Adrenal gland (tissue), 12 donors: ENCODE measurements around the gene AJM1. TPM values are rescaled to one million over a fixed set of nuclear protein-coding genes. Genes with fewer than 3 reads are reported as not detected.

ENCODE experiments used
- DNase-seq, 7 donors: peaks; one replicate each; pipeline ENCODE4 v3.0.0-alpha.2; 2019 to 2020
- H3K27ac ChIP-seq, 5 donors: fragments of 200-600 bp; sonication (generic) in 4 of 5; 1 replicate in 3 of 5; 2 replicates in 2 of 5; pipeline versions ENCODE4 v1.5.1 to v1.8.0; 2016 to 2020; ENCODE audit warnings: mild to moderate bottlenecking in 1 of 5
- H3K27me3 ChIP-seq: fragments of 200-600 bp; 2 replicates; pipeline ENCODE4 v1.8.0; 2021
- H3K36me3 ChIP-seq, 2 donors: fragments of 200-600 bp; replicated peaks in 1 of 2; 1 replicate in 1 of 2; 2 replicates in 1 of 2; pipeline versions ENCODE4 v1.5.1 to v1.8.0; 2018 to 2022
- H3K4me1 ChIP-seq, 2 donors: fragments of 200-600 bp; replicated peaks in 1 of 2; 1 replicate in 1 of 2; 2 replicates in 1 of 2; pipeline versions ENCODE4 v1.5.1 to v1.8.0; 2018 to 2021
- H3K4me3 ChIP-seq, 4 donors: fragments of 200-600 bp; sonication (generic) in 3 of 4; one replicate each; pipeline ENCODE4 v1.5.1; 2016 to 2018
- H3K9me3 ChIP-seq, 3 donors: fragments of 200-600 bp; sonication (generic) in 1 of 3; replicated peaks in 1 of 3; 1 replicate in 2 of 3; 2 replicates in 1 of 3; pipeline versions ENCODE4 v1.5.1 to v1.8.0; 2016 to 2021
- CTCF ChIP-seq, 6 experiments: fragments of 450-650 bp in 4 of 6; fragments of 200-600 bp in 2 of 6; sonication (generic) in 1 of 6; IDR thresholded peaks; 1 replicate in 5 of 6; 2 replicates in 1 of 6; pipeline versions ENCODE4 v1.5.1 to v1.8.0; 2016 to 2021; ENCODE audit warnings: antibody characterized with exemption in 6 of 6, mild to moderate bottlenecking in 2 of 6, moderate library complexity in 1 of 6
- POLR2A ChIP-seq, 2 donors: fragments of 450-650 bp; IDR thresholded peaks; one replicate each; pipeline ENCODE4 v1.6.1; 2017; ENCODE audit warnings: antibody characterized with exemption in 2 of 2, mild to moderate bottlenecking in 2 of 2, moderate library complexity in 1 of 2
- WGBS, 4 donors: extraction: QIAGEN DNeasy Blood & Tissue Kit in 2 of 4; methylation state at CpG; one replicate each; pipeline versions ENCODE4 v1.1.5 to v1.1.7; 2013 to 2017; 5-methylcytosine and 5-hydroxymethylcytosine counted together
- intact Hi-C, 2 donors: fragments of 100-400 bp; cut with DNase I; formaldehyde crosslinking; loops; one replicate each; pipeline versions ENCODE4 v1.14.1 to v1.15.0; 2022 to 2023
- polyA plus RNA-seq, 3 donors: library from polyadenylated mRNA; stranded (reverse); fragments of 200-250 nt in 2 of 3; fragments of 350-450 nt in 1 of 3; fragmentation: Illumina TruSeq in 1 of 3; extraction: RNeasy Lipid Tissue Mini Kit (QIAGEN cat#74804) in 1 of 3; gene quantifications; one replicate each; pipeline ENCODE4 v1.2.3, GENCODE V29; 2013 to 2014
- total RNA-seq, 9 donors: library from RNA; depleted of rRNA in 4 of 9; stranded (reverse); fragments of >200 nt in 4 of 9; fragments of 120-200 nt in 1 of 9; fragmentation: NEBNext Ultra II Directional in 1 of 9; extraction: Animal tissue kit (Norgen Biotek cat#: 25700) in 1 of 9; gene quantifications; one replicate each; pipeline versions ENCODE4 v1.1.0 to v1.2.4, GENCODE V29; 2013 to 2023
- donor health status: healthy with polysubstance abuse.
- donor health status: Bipolar disorder and iron deficiency.
- donor health status: DM: yes; HTN: yes; CAD: no.
- donor health status: DM: no; HTN: no; CAD: no.
- donor health status: DM: no; HTN: no; CAD: no.
- donor health status: DM: yes; HTN: yes; CAD: no.

Gene AJM1
- total and polyA plus RNA-seq, 12 donors, result 0.33 to 13.7 (median 3.3) TPM

- TF ChIP-seq CTCF (IDR thresholded peaks at IDR 0.05), result no peak
- no peak for TF ChIP-seq POLR2A (IDR thresholded peaks at IDR 0.05)
- Histone ChIP-seq H3K4me3 (no peak overlapping the region), H3K9me3 (no peaks in the 10 kb centered on the region), H3K36me3 (peaks cover 0 to 69% of the 10 kb centered on the region in 2 donors), H3K4me1 (no peaks in the 10 kb centered on the region), H3K27me3 (no peaks in the 10 kb centered on the region), H3K27ac (no peak overlapping the region)
- intact Hi-C loops, result no loop called here
- WGBS, 4 donors, result 87 to 98% (median 93%) methylated on average over 11 to 14 of the region's 14 CpGs
- DNase-seq, result peak in 1 of 7 donors; percentile 4
These were observed 12.9 kb upstream of the AJM1 start for GRCh38 chr9:136829412-136829811.

DNA sequence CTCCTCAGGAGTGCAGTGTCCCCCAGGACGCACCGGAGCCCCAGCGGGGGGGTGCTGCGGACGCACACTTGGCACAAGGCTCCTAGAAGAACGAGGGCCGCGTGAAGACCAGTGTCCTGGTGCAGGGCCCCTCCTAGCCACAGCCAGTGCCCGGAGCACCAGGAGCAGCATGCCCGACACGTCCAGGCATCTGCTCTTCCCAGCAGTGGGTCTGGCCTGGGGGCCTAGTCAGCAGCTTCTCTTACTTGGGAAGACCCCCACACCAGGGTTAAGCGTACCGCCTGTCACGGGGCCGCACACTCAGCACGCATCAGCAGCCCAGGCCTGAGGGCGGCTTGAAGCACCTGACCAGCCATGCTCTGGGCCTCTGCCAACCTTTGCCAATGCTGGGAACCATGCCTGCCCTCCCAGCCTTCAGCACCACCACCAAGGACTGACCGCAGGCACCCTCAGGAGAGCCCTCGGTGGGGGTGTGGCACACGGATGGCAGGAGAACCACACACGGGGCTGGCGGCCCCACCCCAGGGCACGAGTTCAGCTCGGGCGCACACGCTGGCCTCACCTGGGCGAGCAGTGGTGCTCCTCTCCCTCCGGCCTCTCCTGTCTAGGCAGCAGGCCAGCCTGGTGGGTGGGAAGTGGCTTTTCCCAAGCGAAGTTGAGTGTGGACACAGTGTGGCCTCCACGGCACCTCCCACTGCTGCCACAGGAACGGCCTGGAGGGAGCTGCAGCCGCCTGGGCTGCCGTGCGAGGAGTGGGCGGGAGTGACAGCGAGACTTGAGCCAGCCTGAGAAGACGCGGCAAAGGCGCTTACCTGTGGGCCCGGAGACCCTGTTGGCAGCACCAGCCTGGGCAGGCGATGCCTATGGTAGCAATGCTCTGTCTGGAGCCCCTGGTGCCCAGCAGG, 12.0 kb upstream of the AJM1 start:
- no peak overlapping the region for H3K27ac ChIP-seq
- WGBS, 4 donors, result 89 to 95% (median 92%) methylated on average over 21 to 41 of the region's 41 CpGs
- H3K4me3 ChIP-seq, result no peak overlapping the region
- peak in 2 of 7 donors; percentile 6 to 18 for DNase-seq
- H3K36me3 ChIP-seq, result peaks cover 0 to 61% of the 10 kb centered on the region in 2 donors
- intact Hi-C loops, result no loop called here
- no peaks in the 10 kb centered on the region for H3K4me1 ChIP-seq
- no peaks in the 10 kb centered on the region for H3K27me3 ChIP-seq
- TF ChIP-seq CTCF (IDR thresholded peaks at IDR 0.05), result no peak
- TF ChIP-seq POLR2A (IDR thresholded peaks at IDR 0.05), result no peak
- no peaks in the 10 kb centered on the region for H3K9me3 ChIP-seq

- no peak for TF ChIP-seq POLR2A (IDR thresholded peaks at IDR 0.05)
- no peak for TF ChIP-seq CTCF (IDR thresholded peaks at IDR 0.05)
- intact Hi-C loops, result no loop called here
- DNase-seq, result no peak
- no peaks in the 10 kb centered on the region for H3K9me3 ChIP-seq
- peaks cover 0 to 52% of the 10 kb centered on the region in 2 donors for H3K36me3 ChIP-seq
- no peak overlapping the region for H3K27ac ChIP-seq
- 88 to 93% (median 90%) methylated on average over 22 to 30 of the region's 30 CpGs for WGBS, 4 donors
- no peaks in the 10 kb centered on the region for H3K4me1 ChIP-seq
- no peaks in the 10 kb centered on the region for H3K27me3 ChIP-seq
- H3K4me3 ChIP-seq, result no peak overlapping the region
These were observed 11.1 kb upstream of the AJM1 start for GRCh38 chr9:136831002-136831719.

- TF ChIP-seq POLR2A (IDR thresholded peaks at IDR 0.05) (no peak), CTCF (IDR thresholded peaks at IDR 0.05) (no peak)
- no peak overlapping the region for H3K27ac ChIP-seq
- peak in 1 of 7 donors; percentile 6 for DNase-seq
- WGBS, 4 donors, result 86 to 98% (median 93%) methylated on average over 2 to 23 of the region's 23 CpGs
- no peaks in the 10 kb centered on the region for H3K9me3 ChIP-seq
- peaks cover 0 to 46% of the 10 kb centered on the region in 2 donors for H3K36me3 ChIP-seq
- H3K4me1 ChIP-seq, result no peaks in the 10 kb centered on the region
- intact Hi-C loops, result no loop called here
- H3K27me3 ChIP-seq, result no peaks in the 10 kb centered on the region
- no peak overlapping the region for H3K4me3 ChIP-seq
These were observed 10.6 kb upstream of the AJM1 start for GRCh38 chr9:136831720-136832104.
